Measurements from ENCODE around the gene ACSS1. TPM values are rescaled to one million over a fixed set of nuclear protein-coding genes. Genes with fewer than 3 reads are reported as not detected.

The ACSS1 gene
- total and polyA plus RNA-seq, 2 donors from 2014 or later: 30.6 to 72.3 TPM

GRCh38 chr20:25064561-25065071, 6.7 kb upstream of the ACSS1 start:
- H3K4me1 ChIP-seq (ENCODE audit: control insufficient read depth in 2 of 3, insufficient read depth in 2 of 3, low read depth in 1 of 3, low read length in 3 of 3): peaks cover 0 to 11% (median 6%) of the 10 kb centered on the region in 3 donors
- DNase-seq (peak in 1 of 5 donors; percentile 35), FAIRE-seq (no peak)
- TF ChIP-seq, protein P1, sequence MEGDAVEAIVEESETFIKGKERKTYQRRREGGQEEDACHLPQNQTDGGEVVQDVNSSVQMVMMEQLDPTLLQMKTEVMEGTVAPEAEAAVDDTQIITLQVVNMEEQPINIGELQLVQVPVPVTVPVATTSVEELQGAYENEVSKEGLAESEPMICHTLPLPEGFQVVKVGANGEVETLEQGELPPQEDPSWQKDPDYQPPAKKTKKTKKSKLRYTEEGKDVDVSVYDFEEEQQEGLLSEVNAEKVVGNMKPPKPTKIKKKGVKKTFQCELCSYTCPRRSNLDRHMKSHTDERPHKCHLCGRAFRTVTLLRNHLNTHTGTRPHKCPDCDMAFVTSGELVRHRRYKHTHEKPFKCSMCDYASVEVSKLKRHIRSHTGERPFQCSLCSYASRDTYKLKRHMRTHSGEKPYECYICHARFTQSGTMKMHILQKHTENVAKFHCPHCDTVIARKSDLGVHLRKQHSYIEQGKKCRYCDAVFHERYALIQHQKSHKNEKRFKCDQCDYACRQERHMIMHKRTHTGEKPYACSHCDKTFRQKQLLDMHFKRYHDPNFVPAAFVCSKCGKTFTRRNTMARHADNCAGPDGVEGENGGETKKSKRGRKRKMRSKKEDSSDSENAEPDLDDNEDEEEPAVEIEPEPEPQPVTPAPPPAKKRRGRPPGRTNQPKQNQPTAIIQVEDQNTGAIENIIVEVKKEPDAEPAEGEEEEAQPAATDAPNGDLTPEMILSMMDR (IDR thresholded peaks at IDR 0.05; ENCODE audit: borderline replicate concordance, extremely low read depth, insufficient read depth): no peak
- H3K27ac ChIP-seq (ENCODE audit: low read depth in 2 of 2, low read length in 2 of 2): no peak overlapping the region
- no peaks in the 10 kb centered on the region for H3K36me3 ChIP-seq (ENCODE audit: control insufficient read depth in 2 of 3, insufficient read depth in 3 of 3, low read length in 3 of 3)
- no peak overlapping the region for H3K9ac ChIP-seq (ENCODE audit: low read length in 3 of 3)
- intact Hi-C loops (cut with DNase I): loop anchor here (5.0 kb wide), 1 partner anchor 67 kb away; no protein-coding TSS in a partner anchor
- peaks cover 0 to 4% (median 0%) of the 10 kb centered on the region in 3 donors for H3K9me3 ChIP-seq (ENCODE audit: control insufficient read depth in 2 of 3, insufficient read depth in 1 of 3, low read length in 3 of 3)
- peaks cover 6% of the 10 kb centered on the region for H3K27me3 ChIP-seq (ENCODE audit: control insufficient read depth, insufficient read depth, low read length)
- no peak overlapping the region for H3K4me3 ChIP-seq (ENCODE audit: low read length in 3 of 3)

DNA sequence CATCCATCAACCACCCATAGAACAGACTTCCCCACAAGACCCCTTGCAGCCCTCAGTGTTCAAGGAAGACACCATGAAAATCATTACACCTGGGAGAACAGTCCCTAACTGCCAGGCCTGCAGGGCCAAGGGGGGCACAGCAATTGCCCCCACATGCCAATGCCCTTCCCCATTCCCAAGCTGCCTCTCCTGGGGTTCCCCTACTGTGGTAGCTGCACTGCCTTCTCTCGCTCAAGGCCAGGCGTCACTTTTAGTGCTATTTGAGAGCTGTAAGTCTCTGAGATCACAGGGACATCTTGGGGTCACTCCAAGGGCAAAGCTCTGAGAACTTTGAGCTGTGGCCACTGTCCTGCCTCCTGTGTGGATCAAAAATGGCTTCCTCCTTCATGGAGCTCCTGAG, 6.0 kb upstream of the ACSS1 start:
- FAIRE-seq (no peak), DNase-seq (peak in 1 of 5 donors; percentile 10)
- peaks cover 0 to 4% (median 0%) of the 10 kb centered on the region in 3 donors for H3K9me3 ChIP-seq (ENCODE audit: control insufficient read depth in 2 of 3, insufficient read depth in 1 of 3, low read length in 3 of 3)
- intact Hi-C loops (cut with DNase I): loop anchor here (5.0 kb wide), 1 partner anchor 67 kb away; no protein-coding TSS in a partner anchor
- no peaks in the 10 kb centered on the region for H3K36me3 ChIP-seq (ENCODE audit: control insufficient read depth in 2 of 3, insufficient read depth in 3 of 3, low read length in 3 of 3)
- TF ChIP-seq, protein P1 (IDR thresholded peaks at IDR 0.05; ENCODE audit: borderline replicate concordance, extremely low read depth, insufficient read depth): no peak
- no peak overlapping the region for H3K9ac ChIP-seq (ENCODE audit: low read length in 3 of 3)
- no peak overlapping the region for H3K4me3 ChIP-seq (ENCODE audit: low read length in 3 of 3)
- H3K27me3 ChIP-seq (ENCODE audit: control insufficient read depth, insufficient read depth, low read length): peaks cover 3% of the 10 kb centered on the region
- peaks cover 0 to 11% (median 6%) of the 10 kb centered on the region in 3 donors for H3K4me1 ChIP-seq (ENCODE audit: control insufficient read depth in 2 of 3, insufficient read depth in 2 of 3, low read depth in 1 of 3, low read length in 3 of 3)
- H3K27ac ChIP-seq (ENCODE audit: low read depth in 2 of 2, low read length in 2 of 2): no peak overlapping the region

DNA sequence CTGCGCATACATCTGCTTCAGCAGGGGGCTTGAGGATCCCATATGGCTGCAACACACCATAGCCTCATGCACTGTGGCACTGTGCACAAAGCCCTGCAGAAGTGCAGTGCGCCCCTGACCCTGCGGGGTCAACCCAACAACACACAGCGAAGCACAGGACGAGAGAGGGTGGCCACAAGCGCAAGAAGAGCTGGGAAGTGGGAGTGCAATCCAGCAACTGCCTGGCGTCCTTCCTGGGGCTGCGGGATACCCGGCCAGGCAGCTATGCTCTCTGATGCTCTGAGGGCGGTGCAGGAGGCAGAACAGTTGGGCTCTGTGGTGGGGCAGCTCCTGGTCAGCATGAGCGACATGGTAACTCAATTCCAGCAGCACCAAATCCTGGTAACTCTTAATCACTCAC, 5.6 kb upstream of the ACSS1 start:
- Histone ChIP-seq H3K27ac (ENCODE audit: low read depth in 2 of 2, low read length in 2 of 2) (no peak overlapping the region), H3K4me3 (ENCODE audit: low read length in 3 of 3) (no peak overlapping the region), H3K4me1 (ENCODE audit: control insufficient read depth in 2 of 3, insufficient read depth in 2 of 3, low read depth in 1 of 3, low read length in 3 of 3) (peaks cover 0 to 13% (median 6%) of the 10 kb centered on the region in 3 donors), H3K9ac (ENCODE audit: low read length in 3 of 3) (no peak overlapping the region), H3K36me3 (ENCODE audit: control insufficient read depth in 2 of 3, insufficient read depth in 3 of 3, low read length in 3 of 3) (no peaks in the 10 kb centered on the region), H3K27me3 (ENCODE audit: control insufficient read depth, insufficient read depth, low read length) (peaks cover 3% of the 10 kb centered on the region), H3K9me3 (ENCODE audit: control insufficient read depth in 2 of 3, insufficient read depth in 1 of 3, low read length in 3 of 3) (peaks cover 0 to 4% (median 0%) of the 10 kb centered on the region in 3 donors)
- TF ChIP-seq, protein P1 (IDR thresholded peaks at IDR 0.05; ENCODE audit: borderline replicate concordance, extremely low read depth, insufficient read depth): no peak
- FAIRE-seq (no peak), DNase-seq (peak in 2 of 5 donors; percentile 28 to 49)
- intact Hi-C loops (cut with DNase I): loop anchor here (5.0 kb wide), 1 partner anchor 66 kb away; no protein-coding TSS in a partner anchor

All from kidney (tissue), 14 donors.